Measurements from ENCODE around the gene SH2D7.
"Not testable (repeated sequence)": the region's sequence is repeated elsewhere in the genome, so short reads cannot be mapped to it uniquely, and the experiment has no call there.

The SH2D7 gene

DNA sequence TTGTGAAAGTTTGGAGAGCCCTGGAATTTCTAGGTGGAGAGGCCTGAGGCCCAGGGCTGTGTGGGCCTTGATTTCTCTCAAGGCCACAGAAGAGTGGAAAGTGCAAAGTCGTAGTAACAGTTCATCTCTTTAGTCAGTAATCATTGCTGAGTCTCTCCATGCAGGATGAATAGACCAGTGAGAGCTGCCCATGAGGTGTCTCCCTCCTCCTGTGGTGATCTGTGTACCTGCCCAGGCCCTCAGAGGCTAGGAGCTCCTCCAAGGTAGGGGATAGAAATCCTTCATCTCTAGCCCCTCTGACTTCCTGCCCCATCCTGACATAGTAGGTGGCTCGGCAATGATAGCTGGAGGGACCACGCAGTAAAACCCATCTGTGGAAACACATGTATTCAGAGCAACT, 50.0 kb downstream of the SH2D7 start:
- no peak for DNase-seq (ENCODE audit: low spot score)

DNA sequence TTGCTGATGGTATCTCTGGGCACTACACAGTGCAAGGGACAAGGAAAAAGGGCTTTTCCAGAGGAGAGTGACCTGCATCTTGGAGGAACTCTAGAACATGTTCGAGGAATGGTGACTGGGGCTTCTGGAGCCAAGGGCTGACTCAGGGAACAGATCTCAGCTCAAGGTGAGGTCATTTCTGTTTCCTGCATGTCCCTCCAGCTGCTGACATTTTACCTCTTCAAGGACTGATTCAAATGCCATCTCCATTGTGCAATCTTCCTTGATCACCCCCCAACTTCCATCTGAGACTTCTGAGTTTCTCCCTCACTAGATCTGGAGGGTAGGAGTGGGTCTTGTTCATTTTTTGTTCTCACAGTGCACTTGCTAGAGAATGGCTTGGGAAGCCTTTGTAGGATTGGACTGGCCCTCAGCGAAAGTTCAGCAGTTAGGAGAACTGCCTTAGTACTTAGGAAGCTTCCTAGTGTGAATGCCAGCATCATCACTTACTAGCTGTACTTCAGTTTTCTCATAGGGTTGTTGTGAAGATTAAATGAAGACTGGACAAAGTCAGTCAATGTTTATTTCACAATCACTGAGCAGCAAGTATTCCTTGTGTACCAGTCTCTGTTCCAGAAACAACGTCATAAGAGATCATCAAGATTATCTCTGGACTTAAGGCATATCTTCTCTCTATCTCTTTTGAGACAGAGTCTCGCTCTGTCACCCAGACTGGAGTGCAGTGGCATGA, 54.2 kb downstream of the SH2D7 start:
- no peak for DNase-seq (ENCODE audit: low spot score)

DNA sequence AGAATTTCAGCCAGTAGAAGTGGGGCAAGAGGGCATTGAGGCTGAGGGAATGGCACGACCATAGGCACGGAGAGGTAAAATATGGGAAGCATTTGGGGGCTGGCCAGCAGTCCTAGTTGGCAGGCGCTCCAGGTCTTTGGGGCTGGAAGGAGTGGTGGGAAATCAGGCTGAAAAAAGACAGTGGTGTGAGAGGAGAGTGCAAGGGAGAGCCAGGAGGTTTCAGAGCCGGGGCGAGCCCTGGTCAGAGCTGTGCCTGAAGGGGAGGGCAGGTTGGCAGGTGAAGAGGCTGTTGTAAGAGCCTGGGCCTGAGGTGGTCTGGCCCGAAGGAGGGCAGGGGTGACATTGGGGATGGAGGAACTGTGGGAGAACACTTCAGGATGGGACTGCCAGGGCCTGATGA, 55.2 kb downstream of the SH2D7 start:
- DNase-seq (ENCODE audit: low spot score) = no peak

DNA sequence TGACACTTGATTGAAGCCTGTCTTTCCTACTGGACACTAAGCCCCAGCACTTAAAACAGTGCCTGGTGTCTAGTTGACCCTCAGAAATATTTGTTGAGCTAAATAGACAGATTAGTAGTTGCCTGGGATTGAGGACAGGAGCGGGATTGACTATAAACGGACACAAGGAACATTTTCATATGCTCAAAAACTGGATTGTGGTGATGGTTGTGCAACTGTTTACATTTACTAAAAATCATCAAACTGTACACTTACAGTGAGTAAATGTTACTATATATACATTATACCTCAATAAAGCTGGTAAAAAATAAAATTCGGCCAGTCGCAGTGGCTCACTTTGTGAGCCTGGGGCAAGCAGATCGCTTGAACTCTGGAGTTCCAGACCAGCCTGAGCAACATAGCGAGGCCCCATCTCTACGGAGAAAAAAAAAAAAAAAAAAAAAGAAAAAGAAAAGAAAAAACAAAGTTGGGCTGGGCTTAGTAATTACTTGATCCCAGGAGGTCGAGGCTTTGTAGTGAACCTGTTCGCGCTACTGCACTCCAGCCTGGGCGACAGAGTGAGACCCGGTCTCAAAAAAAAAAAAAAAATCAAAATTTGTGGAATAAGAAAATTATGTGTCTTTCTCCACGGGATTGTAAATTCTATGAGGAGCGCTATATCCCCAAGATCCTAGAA, 56.2 kb downstream of the SH2D7 start:
- DNase-seq (ENCODE audit: low spot score) = no peak

DNA sequence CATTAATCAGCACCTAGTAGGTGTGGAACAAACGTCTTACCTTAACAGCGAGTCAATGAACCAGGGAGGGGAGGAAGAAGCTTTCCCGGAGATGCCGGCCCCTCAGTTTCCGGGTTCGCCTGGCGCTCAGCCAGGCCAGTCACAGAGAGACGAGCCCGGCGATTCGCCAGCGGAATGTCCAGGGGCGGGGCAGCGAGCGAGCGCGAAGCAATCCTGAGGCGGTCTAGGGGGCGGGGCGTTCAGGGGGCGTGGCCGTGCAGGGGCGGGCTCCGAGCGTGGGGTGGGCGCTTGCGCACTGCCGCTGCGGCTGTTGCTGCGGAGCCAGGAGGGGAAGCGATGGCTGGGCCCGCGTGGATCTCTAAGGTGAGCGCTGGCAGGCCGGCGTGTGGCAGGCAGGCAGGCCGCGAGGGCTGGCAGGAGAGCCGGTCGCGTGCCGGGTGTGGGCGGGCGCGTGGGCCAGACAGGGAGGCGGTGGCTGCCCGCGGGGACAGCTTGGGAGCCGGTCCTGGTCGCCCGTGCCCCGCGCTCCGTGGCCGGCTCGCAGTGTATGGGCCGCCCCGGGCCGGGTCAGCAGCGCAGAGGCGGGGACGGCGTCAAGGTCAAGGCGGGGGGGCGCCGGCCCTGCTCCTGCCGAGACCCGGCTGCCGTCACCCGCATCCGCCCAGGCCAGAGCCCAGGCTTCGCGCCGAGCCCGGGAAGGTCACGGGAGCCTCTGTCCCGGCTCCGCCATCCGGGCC, 56.9 kb downstream of the SH2D7 start, which contains the start of gene IDH3A:
Gene IDH3A (plus strand): TSS at position 295 of the 737 bp plus-strand sequence. CDS start 42 bp downstream, at position 337.
- peak; percentile 100 for DNase-seq (ENCODE audit: low spot score)

DNA sequence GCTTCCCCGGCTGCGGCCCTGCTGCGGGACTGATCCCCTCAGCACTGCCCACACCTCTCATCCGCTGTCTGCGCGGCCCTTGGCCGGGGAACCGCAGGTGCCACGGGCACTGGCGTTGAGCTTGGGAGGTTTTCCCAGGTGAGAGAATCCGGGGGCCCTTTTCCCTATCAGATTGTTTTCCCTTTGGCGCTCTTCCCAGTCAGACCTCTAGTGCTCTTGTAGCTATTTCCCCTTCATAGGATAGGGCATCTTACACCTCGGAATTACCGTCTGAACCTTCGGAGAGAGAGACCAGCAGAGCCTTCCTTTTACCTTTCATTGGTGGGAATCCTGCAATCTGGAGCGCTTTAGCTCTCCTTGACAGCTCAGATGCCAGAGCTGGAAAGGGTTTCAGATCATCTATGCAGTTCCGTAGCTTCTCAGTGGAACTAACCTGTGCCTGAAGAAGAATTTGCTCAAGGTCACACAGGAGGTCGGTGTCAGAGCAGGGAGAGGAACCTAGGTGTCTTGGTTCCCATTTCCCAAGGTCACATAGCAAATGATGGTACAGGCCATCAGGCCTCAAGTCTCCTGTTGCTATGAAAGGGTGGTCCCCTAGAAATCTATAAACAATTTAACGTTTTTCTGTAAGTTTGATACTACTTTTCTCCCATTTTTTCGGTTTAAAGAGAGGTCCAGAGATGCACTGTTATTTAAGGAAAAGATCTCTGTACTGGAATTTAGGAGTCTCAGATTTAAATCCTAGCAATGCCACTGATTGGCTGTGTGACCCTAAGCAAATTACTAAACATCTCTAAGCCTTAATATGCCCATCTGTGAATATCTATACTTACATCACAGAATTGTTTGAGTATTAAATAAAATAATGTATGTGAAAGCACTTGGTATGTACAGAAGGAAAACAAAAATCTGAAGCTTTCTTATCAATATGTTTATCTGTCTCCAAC, 57.7 kb downstream of the SH2D7 start:
- peak; percentile 44 for DNase-seq (ENCODE audit: low spot score)

DNA sequence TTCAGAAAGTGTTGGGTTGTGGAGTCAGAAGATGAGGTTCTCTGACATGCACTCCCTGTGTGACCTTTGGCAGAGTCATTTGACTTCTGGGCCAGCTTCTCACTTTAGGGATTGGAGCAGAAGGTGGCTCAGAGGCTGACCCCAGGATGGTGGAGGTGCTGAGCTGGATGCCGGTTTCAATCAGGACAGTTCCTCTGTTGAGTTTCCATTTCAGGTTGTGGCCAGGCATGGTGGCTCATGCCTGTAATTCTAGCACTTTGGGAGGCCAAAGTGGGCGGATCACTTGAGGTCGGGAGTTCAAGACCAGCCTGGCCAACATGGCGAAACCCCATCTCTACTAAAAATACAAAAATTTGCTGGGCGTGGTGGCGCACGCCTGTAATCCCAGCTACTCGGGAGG, 58.7 kb downstream of the SH2D7 start:
- not testable (repeated sequence) for DNase-seq (ENCODE audit: low spot score)
